Esophagus muscularis mucosa (tissue), 4 donors: ENCODE data around the gene IMPACT. TPM values are rescaled to one million over a fixed set of nuclear protein-coding genes. Genes with fewer than 3 reads are reported as not detected.

ENCODE experiments used
- DNase-seq: peaks from one replicate; pipeline ENCODE4 v3.0.0-alpha.2; 2017; ENCODE audit errors: extremely low spot score
- H3K27ac ChIP-seq, 4 donors: fragments of 200-600 bp; sonication (generic); replicated peaks in 1 of 4; 1 replicate in 3 of 4; 2 replicates in 1 of 4; pipeline ENCODE4 v1.5.1; 2016 to 2019; ENCODE audit warnings: mild to moderate bottlenecking in 1 of 4
- H3K27me3 ChIP-seq, 4 donors: fragments of 200-600 bp; sonication (generic); one replicate each; pipeline versions ENCODE4 v1.5.1 to v1.6.0; 2016 to 2019
- H3K36me3 ChIP-seq, 4 donors: fragments of 200-600 bp; sonication (generic); one replicate each; pipeline ENCODE4 v1.5.1; 2016 to 2019
- H3K4me1 ChIP-seq, 4 donors: fragments of 200-600 bp; sonication (generic); one replicate each; pipeline ENCODE4 v1.5.1; 2016 to 2019
- H3K4me3 ChIP-seq, 4 donors: fragments of 200-600 bp; sonication (generic); 1 replicate in 2 of 4; 2 replicates in 2 of 4; pipeline ENCODE4 v1.5.1; 2016 to 2019; ENCODE audit warnings: mild to moderate bottlenecking in 4 of 4, moderate library complexity in 1 of 4
- H3K9me3 ChIP-seq, 4 donors: fragments of 200-600 bp; sonication (generic); 1 replicate in 3 of 4; 2 replicates in 1 of 4; pipeline ENCODE4 v1.5.1; 2016 to 2019
- EP300 ChIP-seq: sonication (generic); formaldehyde crosslinking; IDR thresholded peaks from one replicate; pipeline ENCODE4 v1.6.1; 2017; ENCODE audit warnings: antibody characterized with exemption
- POLR2A ChIP-seq: fragments of 450-650 bp; IDR thresholded peaks from one replicate; pipeline ENCODE4 v1.6.1; 2017; ENCODE audit warnings: antibody characterized with exemption, moderate library complexity, mild to moderate bottlenecking, low read depth
- POLR2AphosphoS5 ChIP-seq, 2 donors: sonication (generic); formaldehyde crosslinking; IDR thresholded peaks; one replicate each; pipeline ENCODE4 v1.6.1; 2017; ENCODE audit warnings: antibody characterized with exemption in 2 of 2
- WGBS: methylation state at CpG from one replicate; pipeline ENCODE4 v1.1.5; 2018; 5-methylcytosine and 5-hydroxymethylcytosine counted together
- intact Hi-C: fragments of 100-400 bp; cut with DNase I; formaldehyde crosslinking; loops from one replicate; pipeline ENCODE4 v1.15.1; 2023
- total RNA-seq, 4 donors: library from RNA; depleted of rRNA; stranded (reverse); fragments of >200 nt; gene quantifications; one replicate each; pipeline versions ENCODE4 v1.1.0 to v1.2.1, GENCODE V29; 2016
- TF ChIP-seq, protein P1 (sequence below), 3 experiments: fragments of 200-600 bp in 2 of 3; fragments of 450-650 bp in 1 of 3; sonication (generic) in 2 of 3; IDR thresholded peaks; one replicate each; pipeline ENCODE4 v1.5.1; 2017 to 2019; ENCODE audit warnings: antibody characterized with exemption in 3 of 3, mild to moderate bottlenecking in 2 of 3, moderate library complexity in 1 of 3

The IMPACT gene
- total RNA-seq, 4 donors from 2014 or later, result 16.2 to 18.5 (median 17.4) TPM

DNA sequence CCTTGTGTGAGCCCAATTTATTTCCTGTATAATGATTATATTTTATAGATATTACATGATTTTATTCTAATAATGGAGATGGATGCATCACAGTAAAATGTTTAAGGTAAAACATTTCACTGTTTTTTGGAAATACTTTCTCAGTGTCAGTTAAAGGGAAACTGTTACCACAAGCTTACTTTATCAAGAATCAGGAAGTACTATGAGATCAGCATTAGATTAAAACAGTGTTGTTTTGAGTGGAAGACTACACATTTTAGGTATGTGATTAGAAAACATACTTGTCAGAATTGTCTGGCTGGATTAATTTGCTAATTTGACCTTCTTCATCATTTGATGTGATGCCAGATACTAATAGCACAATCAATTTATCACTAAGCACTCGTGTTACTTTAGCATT, 33.9 kb downstream of the IMPACT start, which contains the start of gene HRH4:
TSS of gene HRH4 (plus strand) at position 250 of the 400 bp plus-strand sequence. CDS start at position 342, 92 bp downstream.
- H3K4me3 ChIP-seq, result no peak within 1 kb of the TSS
- WGBS, result 68% methylated on average over 1 of the region's 1 CpG
- H3K27ac ChIP-seq, result no peak within 1 kb of the TSS
- no peaks in the 10 kb centered on the region for H3K9me3 ChIP-seq
- TF ChIP-seq EP300 (no peak), POLR2A (no peak), POLR2AphosphoS5 (IDR thresholded peaks at IDR 0.05) (no peak)
- TF ChIP-seq, protein P1, sequence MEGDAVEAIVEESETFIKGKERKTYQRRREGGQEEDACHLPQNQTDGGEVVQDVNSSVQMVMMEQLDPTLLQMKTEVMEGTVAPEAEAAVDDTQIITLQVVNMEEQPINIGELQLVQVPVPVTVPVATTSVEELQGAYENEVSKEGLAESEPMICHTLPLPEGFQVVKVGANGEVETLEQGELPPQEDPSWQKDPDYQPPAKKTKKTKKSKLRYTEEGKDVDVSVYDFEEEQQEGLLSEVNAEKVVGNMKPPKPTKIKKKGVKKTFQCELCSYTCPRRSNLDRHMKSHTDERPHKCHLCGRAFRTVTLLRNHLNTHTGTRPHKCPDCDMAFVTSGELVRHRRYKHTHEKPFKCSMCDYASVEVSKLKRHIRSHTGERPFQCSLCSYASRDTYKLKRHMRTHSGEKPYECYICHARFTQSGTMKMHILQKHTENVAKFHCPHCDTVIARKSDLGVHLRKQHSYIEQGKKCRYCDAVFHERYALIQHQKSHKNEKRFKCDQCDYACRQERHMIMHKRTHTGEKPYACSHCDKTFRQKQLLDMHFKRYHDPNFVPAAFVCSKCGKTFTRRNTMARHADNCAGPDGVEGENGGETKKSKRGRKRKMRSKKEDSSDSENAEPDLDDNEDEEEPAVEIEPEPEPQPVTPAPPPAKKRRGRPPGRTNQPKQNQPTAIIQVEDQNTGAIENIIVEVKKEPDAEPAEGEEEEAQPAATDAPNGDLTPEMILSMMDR (IDR thresholded peaks at IDR 0.05), result no peak
- no peaks in the 10 kb centered on the region for H3K36me3 ChIP-seq
- DNase-seq, result no peak
- no peaks in the 10 kb centered on the region for H3K27me3 ChIP-seq
- no peaks in the 10 kb centered on the region for H3K4me1 ChIP-seq
- intact Hi-C loops, result no loop called here

DNA sequence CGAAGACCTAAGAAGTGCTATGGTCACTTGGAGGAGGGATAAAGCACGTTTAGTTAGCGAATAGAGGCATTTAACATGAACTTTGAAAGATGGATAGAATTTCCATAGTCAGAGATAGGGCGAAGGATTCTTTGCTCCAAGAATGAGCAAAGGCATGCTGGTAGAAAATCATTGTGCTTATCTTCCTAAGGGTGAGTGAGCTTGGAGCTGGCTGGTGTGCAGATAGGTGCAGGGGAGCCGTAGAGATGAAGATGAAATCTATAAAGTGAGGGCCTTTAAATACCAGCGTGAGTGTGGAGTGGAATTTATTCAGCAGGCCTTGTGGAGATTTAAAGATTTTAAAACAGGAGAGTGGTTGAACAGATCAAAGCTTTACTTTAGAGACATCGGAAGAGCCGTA, 35.5 kb downstream of the IMPACT start:
- TF ChIP-seq, protein P1 (IDR thresholded peaks at IDR 0.05), result no peak
- TF ChIP-seq POLR2AphosphoS5 (IDR thresholded peaks at IDR 0.05) (no peak), EP300 (no peak), POLR2A (no peak)
- H3K9me3 ChIP-seq, result no peaks in the 10 kb centered on the region
- H3K27me3 ChIP-seq, result no peaks in the 10 kb centered on the region
- H3K36me3 ChIP-seq, result no peaks in the 10 kb centered on the region
- DNase-seq, result no peak
- H3K4me3 ChIP-seq, result no peak overlapping the region
- no peaks in the 10 kb centered on the region for H3K4me1 ChIP-seq
- H3K27ac ChIP-seq, result no peak overlapping the region
- intact Hi-C loops, result no loop called here
- WGBS, result 92% methylated on average over 8 of the region's 8 CpGs

DNA sequence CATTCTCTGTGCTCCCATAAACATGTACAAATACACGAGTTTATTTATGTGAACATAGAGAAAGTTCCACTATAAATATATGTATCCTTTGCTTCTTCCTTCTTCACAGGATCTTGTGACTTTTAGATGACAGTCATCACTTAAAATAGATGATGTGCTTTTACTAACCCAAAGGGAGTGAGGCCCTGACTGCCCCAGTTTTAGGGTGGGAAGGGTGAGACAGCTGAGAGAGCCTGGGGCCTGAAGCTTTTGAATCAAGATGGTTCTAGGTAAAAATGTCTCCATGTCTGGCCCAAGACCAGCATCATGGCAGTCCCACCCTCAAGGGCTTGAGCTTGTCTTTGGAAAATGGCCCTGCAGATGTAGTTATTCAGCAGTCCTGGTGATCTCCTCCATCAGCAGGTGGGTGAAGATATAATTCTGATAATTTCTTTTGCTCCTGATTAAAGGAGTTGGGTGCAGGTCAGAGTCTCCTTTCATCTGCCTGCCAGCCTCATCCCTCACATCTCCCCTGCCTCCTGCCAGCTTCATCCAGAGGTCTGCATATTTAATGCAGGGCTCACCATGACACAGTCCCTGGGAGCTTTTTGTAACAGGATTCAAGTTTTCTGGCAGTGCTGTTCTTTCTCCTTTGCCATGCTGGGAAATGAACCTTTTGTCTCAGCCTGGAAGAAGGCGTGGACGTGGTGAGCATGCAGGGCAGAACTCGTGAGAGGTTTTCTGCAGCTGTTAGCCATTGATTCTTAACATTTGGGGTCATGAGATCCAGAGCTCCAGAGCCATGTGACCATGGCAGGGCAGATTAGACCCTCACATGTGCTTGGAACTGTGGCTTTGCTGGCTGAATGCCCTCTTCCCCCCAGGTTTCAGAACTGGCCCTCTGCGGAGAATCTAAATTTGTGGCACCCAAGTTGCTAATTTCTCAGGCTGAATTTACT, 36.6 kb downstream of the IMPACT start:
- Histone ChIP-seq H3K9me3 (no peaks in the 10 kb centered on the region), H3K4me1 (no peaks in the 10 kb centered on the region), H3K27ac (no peak overlapping the region), H3K27me3 (no peaks in the 10 kb centered on the region), H3K36me3 (no peaks in the 10 kb centered on the region), H3K4me3 (no peak overlapping the region)
- no peak for DNase-seq
- TF ChIP-seq POLR2A (no peak), EP300 (no peak), POLR2AphosphoS5 (IDR thresholded peaks at IDR 0.05) (no peak)
- TF ChIP-seq, protein P1 (IDR thresholded peaks at IDR 0.05), result no peak
- WGBS, result 80% methylated on average over 5 of the region's 5 CpGs
- intact Hi-C loops, result no loop called here

DNA sequence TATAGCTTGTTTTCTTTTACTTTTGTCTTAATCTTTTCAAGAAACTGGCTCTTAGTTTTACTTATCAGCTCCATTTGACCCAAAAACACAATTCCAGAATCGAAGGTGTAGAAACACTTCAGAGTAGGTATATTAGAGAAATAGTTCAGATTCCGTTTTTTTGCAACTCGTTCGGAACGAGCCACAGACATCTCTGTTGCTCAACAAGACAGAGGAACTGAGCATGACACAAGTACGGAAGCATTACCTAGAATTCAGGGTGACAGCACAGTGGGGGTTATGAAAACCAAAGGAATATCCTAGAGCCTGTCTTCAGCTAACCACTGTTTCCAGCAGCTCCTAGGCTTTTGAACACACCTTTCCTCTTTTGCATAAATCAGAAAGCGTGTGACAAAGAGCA, 39.0 kb downstream of the IMPACT start:
- TF ChIP-seq POLR2AphosphoS5 (IDR thresholded peaks at IDR 0.05), result no peak
- no peak for TF ChIP-seq POLR2A
- TF ChIP-seq, protein P1 (IDR thresholded peaks at IDR 0.05), result no peak
- no peak for TF ChIP-seq EP300
- DNase-seq, result no peak
- intact Hi-C loops, result no loop called here

More for the DNA sequence above, 39.0 kb downstream of the IMPACT start:
- no peaks in the 10 kb centered on the region for H3K9me3 ChIP-seq
- no peaks in the 10 kb centered on the region for H3K36me3 ChIP-seq
- 85% methylated on average over 7 of the region's 7 CpGs for WGBS
- no peak overlapping the region for H3K27ac ChIP-seq
- H3K4me3 ChIP-seq, result no peak overlapping the region
- no peaks in the 10 kb centered on the region for H3K4me1 ChIP-seq
- H3K27me3 ChIP-seq, result no peaks in the 10 kb centered on the region
